Adipose tissue (tissue), 3 donors: Measurements from ENCODE around the gene ZWILCH. TPM values are rescaled to one million over a fixed set of nuclear protein-coding genes. Genes with fewer than 3 reads are reported as not detected.
"Not testable (repeated sequence)": the region's sequence is repeated elsewhere in the genome, so short reads cannot be mapped to it uniquely, and the experiment has no call there.

Experiments
- H3K27ac ChIP-seq: one replicate; pipeline ENCODE4 v1.5.1; 2013; ENCODE audit warnings: low read depth, low read length
- WGBS, 3 donors: extraction: QIAGEN DNeasy Blood & Tissue Kit; methylation state at CpG; one replicate each; pipeline ENCODE4 v1.1.7; 2013; 5-methylcytosine and 5-hydroxymethylcytosine counted together
- polyA plus RNA-seq, 3 donors: library from polyadenylated mRNA; stranded (reverse); fragments of 200-250 nt; gene quantifications; one replicate each; pipeline ENCODE4 v1.2.3, GENCODE V29; 2013
- donor health status: healthy with polysubstance abuse.
- donor health status: Bipolar disorder and iron deficiency.
- donor health status: healthy.

ZWILCH gene
- polyA plus RNA-seq, 3 donors: 1.7 to 7.3 (median 2.7) TPM

DNA sequence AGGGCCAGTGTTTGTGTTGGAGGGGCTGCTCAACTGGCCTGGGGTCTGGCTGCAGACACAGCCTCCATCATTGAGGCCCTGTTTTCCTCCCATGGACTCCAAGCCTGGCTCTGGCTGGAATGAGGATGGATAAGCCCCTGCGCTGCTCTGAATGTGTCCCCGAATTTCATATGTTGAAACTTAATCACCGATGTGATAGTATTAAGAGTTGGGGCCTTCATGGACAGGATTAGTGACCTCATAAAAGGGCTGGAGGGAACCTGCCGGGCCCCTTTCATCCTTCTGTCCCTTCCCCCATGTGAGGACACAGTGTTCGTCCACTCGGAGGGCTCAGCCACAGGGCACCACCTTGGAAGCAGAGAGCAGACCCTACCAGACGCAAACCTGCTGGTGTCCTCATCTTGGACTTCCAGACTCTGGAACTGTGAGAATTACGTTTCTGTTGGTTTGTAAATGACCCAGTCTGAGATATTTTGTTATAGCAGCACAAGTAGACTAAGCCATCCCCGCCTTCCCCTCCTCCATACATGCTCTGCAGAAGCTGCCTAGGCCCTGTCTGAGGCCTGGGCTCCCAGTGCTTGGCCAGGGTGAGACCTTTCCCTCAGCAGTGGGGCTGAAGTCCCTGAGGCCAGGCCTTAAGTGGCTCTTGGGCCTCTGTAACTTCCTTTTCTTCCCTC lies 64.5 kb downstream of the ZWILCH start:
- 79 to 85% (median 82%) methylated on average over 9 of the region's 9 CpGs for WGBS, 3 donors
- no peak overlapping the region for H3K27ac ChIP-seq

DNA sequence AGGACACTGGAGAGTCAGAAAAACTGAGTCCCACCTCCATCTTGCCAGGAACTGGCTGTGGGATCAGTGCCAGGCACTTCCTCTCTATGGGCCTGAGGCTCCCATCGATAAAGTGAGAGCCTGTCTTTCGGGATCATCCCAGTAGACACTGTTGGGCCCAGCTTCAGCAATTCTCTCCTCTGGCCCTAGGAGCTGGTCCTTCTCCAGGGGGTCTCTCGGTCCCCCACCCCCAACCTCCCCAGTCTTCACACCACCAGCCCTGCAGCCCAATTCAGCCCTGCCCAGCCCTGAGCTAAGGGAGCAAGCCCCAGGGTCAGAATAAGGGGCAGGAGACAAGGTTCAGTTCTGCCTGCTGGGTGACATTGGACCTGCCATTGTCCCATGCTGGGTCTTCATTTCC lies 65.2 kb downstream of the ZWILCH start:
- 76 to 89% (median 87%) methylated on average over 3 of the region's 3 CpGs for WGBS, 3 donors

DNA sequence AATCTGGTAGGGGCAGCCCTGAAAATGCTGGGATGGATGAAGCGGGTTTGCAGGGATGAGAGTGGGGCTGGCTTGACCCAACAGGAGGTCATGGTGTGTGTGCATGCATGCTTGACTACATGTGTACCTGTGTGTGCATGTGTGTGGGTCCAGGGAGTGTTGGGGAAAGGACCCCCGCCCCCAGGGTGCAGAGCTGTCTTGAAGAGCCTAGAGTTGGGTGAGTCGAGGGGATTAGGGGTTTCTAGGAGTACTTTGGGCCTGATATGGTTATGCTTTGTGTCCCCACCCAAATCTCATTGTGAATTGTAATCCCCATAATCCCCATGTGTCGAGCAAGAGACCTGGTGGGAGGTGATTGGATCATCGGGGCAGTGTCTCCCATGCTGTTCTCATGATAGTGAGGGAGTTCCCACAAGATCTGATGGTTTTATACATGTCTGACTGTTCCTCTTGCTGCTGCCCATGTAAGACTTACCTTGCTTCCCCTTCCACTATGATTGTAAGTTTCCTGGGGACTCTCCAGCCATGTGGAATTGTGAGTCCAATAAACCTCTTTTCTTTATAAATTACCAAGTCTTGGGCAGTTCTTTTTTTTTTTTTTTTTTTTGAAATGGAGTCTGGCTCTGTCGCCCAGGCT lies 65.8 kb downstream of the ZWILCH start:
- H3K27ac ChIP-seq: no peak overlapping the region
- 77 to 82% (median 80%) methylated on average over 6 of the region's 6 CpGs for WGBS, 3 donors

More for the DNA sequence above, 65.2 kb downstream of the ZWILCH start:
- no peak overlapping the region for H3K27ac ChIP-seq

DNA sequence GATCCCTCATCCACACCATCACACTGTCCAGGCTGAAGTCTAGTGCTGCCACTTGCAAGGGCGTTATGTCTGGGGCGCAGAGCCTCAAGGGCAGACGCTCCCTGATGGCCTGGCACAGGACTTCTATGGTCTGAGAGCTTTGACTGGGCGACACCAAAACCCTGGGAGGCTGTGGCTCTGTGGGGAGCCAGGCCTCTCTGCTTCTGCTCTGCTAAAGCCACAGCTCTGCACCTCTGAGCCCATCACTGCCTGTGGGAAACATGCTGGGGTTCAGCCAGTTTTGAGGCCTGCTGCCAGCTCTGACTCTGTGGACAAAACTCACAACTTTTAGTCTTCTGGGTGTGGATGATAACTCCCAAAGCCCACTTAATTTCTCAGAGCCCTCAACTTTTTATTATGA lies 67.0 kb downstream of the ZWILCH start:
- no peak overlapping the region for H3K27ac ChIP-seq
- 80 to 97% (median 94%) methylated on average over 4 of the region's 4 CpGs for WGBS, 3 donors

DNA sequence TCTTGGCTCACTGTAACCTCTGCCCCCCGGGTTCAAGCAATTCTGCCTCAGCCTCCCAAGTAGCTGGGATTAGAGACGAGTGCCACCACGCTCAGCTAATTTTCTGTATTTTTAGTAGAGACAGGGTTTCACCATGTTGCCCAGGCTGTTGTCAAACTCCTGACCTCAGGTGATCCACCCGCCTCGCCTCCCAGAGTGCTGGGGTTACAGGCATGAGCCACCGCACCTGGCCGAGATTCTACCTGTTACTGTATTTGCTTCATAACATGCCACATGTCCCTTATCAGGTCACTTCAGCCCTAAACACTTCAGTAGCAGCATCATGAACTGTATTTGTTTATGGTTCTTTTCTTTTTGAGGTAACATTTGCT lies 68.2 kb downstream of the ZWILCH start:
- 91 to 95% (median 93%) methylated on average over 7 of the region's 7 CpGs for WGBS, 3 donors
- H3K27ac ChIP-seq: no peak overlapping the region

DNA sequence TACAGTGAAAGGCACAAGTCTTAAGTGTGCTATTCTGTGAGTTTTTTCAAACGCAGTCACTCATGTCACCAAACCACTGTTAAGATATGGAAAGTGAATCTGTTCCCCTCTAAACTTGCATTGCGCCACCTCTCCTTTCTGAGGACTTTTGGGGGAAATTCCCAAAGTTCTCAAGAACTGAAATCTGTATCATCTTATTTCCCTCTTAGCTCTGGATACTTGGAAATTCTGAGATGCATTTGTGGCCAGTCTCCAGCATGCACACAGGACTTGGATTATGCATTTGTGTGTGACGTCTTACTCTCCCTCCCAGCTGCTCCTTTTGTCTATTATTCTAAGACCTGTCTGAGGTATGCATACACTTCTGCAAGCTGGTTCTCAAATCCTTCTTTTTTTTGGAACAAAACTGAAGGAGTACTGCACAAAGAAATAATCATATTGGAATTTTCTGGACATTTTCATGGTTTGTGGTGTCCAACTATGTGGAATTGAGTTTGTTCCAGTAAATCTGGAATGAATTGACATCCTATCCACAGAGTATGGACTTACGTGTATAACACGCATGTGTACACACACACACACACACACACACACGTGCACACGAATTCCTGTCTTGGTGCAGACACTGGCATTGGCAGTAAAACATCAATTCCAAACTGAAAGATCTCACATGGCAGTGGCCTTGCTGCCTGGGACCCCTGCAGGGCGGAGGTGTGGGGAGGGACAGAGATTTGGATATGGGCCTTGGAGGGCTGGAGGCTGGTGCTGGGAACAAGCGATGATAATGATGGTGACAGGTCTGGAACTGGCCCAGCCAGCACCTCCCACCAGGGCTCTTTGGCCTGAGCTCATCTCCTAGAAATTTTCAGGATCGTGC lies 68.8 kb downstream of the ZWILCH start:
- 65 to 76% (median 67%) methylated on average over 10 of the region's 10 CpGs for WGBS, 3 donors
- no peak overlapping the region for H3K27ac ChIP-seq

DNA sequence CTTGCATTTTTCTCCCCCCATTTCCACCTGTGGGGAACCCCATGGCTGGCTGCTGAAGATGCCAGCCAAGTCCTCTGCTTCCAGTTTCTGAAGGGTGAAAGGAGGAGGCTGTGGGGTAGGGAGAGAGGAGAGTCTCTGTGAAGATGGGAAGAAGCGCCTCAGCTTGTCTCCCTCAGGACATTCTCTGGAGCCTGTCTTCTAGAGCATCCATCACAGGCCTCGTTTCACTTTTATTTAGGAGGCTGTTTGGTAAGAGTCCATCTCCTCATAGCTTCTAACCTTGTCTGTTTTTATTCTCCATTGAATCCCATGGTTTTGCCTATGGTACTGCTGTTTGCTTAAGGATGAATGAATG lies 69.4 kb downstream of the ZWILCH start:
- 53 to 85% (median 64%) methylated on average over 2 of the region's 2 CpGs for WGBS, 3 donors
- no peak overlapping the region for H3K27ac ChIP-seq

DNA sequence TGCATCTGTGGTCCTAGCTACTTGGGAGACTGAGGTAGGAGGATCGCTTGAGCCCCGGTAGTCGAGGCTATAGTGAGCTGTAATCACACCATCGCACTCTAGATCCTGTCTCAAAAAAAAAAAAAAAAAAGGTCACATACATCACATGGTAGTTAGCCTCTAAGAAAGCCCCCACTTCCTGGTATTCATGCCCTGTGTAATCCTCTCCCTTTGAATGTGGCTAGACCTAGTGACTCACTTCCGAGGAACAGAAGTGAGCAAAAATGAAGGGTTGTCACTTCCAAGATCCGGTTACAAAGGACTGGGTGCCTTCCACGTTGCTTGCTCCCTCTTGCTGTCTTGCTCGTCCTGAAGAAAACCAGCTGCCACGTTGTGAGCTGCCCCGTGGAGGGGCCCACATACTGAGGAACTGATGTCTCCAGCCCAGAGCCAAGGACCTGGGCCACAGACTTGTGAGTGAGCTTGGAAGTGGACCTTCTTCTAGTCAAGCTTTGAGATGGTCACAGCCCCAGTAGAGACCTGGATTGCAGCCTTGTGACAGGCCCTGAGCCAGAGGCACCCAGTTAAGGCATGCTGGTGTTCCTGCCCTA lies 73.3 kb downstream of the ZWILCH start:
- WGBS, 3 donors: 52 to 67% (median 62%) methylated on average over 10 of the region's 10 CpGs
- H3K27ac ChIP-seq: no peak overlapping the region

DNA sequence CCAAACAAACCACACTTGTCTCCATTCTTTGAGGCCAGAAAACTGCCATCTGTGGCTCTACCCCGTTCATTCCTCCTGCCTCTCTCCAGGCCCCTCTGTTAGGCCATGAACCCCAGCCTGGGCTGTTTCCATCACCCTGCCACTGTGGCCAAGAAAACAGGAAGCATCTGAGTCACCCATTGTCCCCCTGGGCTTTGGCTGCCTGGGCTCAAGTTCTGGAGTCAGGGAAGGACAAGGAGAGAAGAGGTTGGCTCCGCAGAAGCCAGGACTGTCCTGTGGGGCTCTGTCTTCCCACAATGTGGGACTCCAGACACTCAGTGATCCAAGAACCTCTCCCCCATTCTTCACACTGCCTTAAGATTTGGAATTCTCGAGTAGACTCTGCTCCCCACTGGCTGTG lies 75.5 kb downstream of the ZWILCH start:
- WGBS, 3 donors: 40 to 79% (median 49%) methylated on average over 3 of the region's 3 CpGs
- H3K27ac ChIP-seq: no peak overlapping the region

DNA sequence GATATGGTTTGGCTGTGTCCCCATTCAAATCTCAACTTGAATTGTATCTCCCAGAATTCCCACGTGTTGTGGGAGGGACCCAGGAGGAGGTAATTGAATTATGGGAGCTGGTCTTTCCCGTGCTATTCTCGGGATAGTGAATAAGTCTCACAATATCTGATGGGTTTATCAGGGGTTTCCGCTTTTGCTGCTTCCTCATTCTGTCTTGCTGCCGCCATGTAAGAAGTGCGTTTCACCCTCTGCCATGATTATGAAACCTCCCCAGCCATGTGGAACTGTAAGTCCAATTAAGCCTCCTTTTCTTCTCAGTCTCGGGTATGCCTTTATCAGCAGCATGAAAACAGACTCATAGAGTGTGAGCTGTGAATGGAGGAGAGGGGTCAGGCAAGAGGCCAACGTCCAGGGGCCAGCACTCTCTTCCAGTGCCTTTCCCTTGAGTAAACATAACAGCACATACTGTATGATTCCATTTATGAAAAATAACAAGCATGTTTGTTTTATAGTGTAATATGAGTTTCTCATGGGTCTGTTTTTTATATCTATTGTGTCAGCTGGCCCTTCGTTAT lies 76.9 kb downstream of the ZWILCH start:
- WGBS, 3 donors: 64 to 80% (median 66%) methylated on average over 9 of the region's 9 CpGs
- H3K27ac ChIP-seq: no peak overlapping the region

DNA sequence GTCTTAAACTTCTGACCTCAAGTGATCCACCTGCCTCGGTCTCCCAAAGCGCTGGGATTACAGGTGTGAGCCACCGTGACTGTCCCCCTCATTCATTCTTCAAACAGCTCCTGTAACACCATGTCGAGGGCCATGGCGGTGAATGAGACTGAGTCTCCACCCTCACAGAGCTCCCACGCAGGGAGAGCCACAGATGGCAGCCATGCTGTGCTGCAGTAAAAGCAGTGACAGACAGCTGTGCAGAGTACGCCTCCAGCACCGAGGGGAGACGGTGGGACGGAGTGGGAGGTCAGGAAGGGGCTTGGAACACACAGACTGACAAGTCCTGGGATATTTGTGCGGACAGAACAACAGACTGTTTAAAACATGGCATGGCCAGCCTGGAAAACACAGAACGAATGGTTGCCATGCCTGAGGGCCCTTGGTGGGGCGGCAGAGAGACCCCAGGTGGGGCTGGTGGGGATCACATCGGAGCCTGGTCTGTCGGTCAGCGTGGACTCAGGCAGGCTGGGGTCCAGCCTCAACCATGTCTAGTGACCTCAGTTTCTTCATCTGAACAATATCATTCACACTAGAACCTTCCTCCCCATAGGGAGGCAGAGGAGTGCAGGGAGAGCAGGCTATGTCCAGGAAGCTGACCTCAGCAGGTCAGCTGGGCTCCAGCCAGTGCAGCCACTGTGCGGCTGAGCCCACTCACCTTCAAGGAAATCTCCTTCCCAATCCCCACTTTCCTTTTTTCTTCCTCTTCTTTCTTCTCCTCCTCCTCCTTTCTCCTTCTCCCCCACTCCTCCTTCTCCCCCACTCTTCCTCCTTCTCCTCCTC lies 81.2 kb downstream of the ZWILCH start:
- 59 to 77% (median 75%) methylated on average over 17 of the region's 17 CpGs for WGBS, 3 donors
- H3K27ac ChIP-seq: no peak overlapping the region

DNA sequence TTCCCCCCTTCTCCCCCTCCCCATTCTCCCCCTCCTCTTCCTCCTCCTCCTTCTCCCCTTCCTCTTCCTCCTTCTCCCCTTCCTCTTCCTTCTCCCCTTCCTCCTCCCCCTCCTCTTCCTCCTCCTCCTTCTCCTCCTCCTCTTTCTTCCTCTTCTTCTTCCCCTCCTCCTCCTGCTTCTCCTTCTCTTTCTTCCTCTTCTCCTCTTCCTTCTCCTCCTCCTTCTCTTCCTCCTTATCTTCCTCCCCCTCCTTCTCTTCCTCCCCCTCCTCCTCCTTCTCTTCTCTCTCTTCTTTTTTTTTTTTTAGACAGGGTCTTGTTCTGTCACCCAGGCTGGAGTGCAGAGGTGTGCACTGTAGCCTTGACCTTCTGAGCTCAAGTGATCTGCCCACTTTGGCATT lies 81.9 kb downstream of the ZWILCH start:
- no peak overlapping the region for H3K27ac ChIP-seq

DNA sequence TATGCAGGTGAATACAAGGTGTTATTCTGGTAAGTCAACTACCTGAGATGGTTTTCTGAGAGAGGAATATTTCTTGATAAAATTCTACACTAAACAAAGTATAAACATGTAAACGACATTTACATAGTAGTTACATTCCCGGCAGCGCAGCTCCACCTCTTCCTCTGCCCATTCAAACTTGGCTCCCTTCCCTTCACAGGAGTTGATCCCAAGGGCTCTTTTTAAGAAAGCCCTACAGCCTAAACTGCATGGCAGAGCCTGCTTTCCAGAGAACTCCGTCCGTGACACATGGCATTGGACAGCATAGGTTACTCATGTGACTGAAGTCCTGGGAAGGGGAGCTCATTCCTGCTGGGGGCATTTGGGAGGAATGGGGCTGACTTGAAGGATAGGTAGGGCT lies 82.6 kb downstream of the ZWILCH start:
- no peak overlapping the region for H3K27ac ChIP-seq
- 59 to 61% (median 61%) methylated on average over 5 of the region's 5 CpGs for WGBS, 3 donors

DNA sequence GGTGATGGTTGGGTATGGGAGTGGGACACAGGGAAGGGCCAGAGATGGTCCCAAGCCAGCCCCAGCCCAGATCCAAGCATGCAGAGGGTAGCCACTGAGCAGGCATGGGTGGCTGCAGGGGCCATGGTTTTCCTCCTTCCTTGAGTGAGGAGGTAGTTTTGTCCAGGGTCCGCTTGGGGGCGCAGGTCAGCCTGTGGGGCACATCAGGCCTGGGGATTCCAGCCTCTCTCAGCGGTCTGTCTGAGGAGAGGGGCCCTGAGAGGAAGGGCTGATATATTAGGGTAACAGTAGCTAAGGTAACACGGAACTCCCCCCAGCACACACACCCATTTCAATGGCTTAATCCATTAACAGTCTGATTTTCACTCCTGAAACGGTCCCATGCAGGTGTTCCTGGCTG lies 83.4 kb downstream of the ZWILCH start:
- WGBS, 3 donors: 61 to 91% (median 71%) methylated on average over 4 to 5 of the region's 5 CpGs
- H3K27ac ChIP-seq: no peak overlapping the region

DNA sequence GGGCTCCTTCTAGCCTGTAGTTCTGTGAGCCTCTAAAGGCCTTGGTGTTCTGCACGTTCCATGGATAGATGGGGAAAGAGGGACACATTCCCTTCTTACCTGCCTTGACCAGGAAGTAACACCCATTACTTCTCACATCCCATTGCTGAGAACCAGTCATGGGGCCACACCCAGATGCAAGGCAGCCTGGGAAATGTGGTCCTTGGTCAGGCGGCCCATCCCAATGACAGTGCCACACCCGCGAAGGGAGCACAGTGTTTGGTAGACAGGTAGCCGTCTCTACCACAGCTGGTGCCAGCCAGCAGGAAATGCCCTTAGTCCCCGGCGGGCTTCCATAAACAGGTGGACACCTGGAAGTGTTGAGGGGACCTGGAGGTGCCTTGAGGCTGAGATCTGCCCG lies 83.8 kb downstream of the ZWILCH start:
- WGBS, 3 donors: 77 to 83% (median 80%) methylated on average over 8 of the region's 8 CpGs
- H3K27ac ChIP-seq: no peak overlapping the region

DNA sequence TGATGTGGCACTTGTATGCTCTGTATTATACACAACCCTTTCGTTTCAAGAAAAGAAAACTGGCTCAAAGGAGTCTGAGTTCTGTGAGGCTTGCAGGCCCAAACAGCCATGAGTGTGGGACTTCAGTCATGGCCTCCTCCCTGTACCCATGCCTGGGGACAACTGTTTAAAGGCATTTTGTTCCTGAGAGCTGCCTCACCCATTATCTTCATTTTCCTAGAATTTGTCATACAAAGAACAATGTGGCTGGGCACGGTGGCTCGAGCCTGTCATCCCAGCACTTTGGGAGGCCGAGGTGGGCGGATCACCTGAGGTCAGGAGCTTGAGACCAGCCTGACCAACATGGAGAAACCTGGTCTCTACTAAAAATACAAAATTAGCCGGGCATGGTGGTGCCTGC lies 84.3 kb downstream of the ZWILCH start:
- 89 to 92% (median 92%) methylated on average over 6 of the region's 6 CpGs for WGBS, 3 donors
- not testable (repeated sequence) for H3K27ac ChIP-seq

DNA sequence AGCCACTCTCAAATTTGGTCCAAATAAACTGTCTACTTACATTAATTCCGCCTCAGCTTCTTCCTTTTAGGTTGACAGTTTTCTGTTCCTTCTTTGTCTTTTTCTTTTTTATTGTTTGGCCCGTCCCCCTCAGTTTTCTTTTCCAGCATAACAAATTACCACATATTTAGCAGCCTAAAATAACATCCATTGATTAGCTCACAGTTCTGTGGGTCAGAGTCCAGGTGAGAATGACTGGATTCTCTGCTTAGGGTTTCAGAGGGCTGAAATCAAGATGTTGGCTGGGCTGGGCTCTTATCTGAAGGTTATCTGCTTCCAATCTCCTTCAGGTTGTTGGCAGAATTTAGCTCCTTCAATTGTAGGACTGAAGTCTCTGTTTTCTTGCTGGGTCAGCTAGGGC lies 85.3 kb downstream of the ZWILCH start:
- no peak overlapping the region for H3K27ac ChIP-seq
- WGBS, 3 donors: 77 to 91% (median 86%) methylated on average over 2 of the region's 2 CpGs

DNA sequence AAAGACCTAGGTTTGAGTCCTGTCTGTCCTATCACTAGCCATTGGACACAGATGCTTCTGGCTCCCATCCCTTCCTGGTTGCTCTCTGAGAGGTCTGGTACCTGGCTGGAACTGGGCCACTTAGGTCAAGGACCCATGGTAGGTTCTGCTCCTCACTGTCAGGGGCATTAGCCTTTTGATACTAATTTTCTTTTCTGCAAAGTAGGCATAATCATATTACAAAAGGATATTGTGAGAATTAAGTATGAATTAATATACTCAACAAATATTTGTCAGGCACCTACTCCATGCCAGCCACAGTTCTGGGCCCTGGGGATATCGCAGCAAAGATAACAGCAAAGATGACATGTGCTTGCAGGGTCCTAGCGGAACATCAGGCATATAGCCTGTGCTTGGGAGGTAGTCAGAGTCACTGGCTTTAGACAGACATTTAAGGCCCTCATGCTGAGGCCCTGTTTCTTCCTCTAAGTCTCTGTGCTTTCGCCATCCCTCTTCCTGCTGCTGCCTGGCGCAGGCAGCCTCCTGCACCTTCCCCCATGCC lies 86.3 kb downstream of the ZWILCH start:
- H3K27ac ChIP-seq: no peak overlapping the region
- 78 to 85% (median 85%) methylated on average over 4 of the region's 4 CpGs for WGBS, 3 donors
